ENCODE measurements around the gene SAP30BP.

The SAP30BP gene

DNA sequence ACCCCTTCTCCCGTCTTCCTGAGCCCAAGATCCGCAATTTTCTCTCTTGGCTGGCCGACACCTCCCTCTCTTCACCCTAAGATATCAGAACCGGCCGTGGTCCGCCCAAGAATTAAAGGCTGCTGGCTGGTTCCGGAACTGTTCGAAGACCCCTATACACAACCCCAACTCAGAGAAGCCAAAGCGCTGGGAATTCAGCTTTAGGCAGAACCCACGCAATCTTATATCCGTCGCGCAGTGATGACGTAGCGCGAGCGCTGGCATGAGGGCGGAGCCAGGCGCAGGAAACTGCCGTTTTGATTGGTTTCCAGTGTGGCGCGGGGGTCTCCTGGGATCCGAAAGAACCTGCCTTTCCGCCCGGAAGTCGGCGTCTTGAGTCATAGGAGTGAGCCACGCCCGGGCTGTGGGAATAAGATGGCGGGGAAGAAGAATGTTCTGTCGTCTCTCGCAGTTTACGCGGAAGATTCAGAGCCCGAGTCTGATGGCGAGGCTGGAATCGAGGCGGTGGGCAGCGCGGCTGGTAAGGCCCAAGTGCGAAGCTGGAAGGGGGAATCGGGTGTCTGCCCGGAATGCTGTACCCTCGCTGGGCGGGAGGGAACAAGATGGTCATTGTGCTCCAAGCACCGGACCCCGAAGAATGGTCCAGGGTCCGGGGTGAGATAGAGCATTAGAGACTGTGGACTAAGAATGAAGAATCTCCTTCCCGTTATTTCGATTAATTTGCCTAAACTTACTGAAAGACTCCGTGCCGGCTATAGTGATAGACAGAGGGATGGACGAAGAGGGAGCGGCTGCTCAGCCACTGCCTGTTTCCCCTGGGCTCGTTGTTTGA, at the start of gene SAP30BP, which contains the start of gene RECQL5:
TSS of gene SAP30BP (plus strand) at position 380 of the 832 bp plus-strand sequence. CDS start at position 415, 35 bp downstream.
TSS of gene RECQL5 (minus strand) at position 196 of the 832 bp plus-strand sequence. CDS start 597 bp downstream, outside the sequence.
- TF ChIP-seq, protein P1, sequence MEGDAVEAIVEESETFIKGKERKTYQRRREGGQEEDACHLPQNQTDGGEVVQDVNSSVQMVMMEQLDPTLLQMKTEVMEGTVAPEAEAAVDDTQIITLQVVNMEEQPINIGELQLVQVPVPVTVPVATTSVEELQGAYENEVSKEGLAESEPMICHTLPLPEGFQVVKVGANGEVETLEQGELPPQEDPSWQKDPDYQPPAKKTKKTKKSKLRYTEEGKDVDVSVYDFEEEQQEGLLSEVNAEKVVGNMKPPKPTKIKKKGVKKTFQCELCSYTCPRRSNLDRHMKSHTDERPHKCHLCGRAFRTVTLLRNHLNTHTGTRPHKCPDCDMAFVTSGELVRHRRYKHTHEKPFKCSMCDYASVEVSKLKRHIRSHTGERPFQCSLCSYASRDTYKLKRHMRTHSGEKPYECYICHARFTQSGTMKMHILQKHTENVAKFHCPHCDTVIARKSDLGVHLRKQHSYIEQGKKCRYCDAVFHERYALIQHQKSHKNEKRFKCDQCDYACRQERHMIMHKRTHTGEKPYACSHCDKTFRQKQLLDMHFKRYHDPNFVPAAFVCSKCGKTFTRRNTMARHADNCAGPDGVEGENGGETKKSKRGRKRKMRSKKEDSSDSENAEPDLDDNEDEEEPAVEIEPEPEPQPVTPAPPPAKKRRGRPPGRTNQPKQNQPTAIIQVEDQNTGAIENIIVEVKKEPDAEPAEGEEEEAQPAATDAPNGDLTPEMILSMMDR (IDR thresholded peaks at IDR 0.05): no peak
- H3K36me3 ChIP-seq (ENCODE audit: control insufficient read depth, insufficient read depth, low read length): no peaks in the 10 kb centered on the region
- H3K9me3 ChIP-seq (ENCODE audit: control insufficient read depth, low read length): no peaks in the 10 kb centered on the region
- peaks cover 30% of the 10 kb centered on the region for H3K79me2 ChIP-seq
- peak within 1 kb of the TSS; percentile 85 for H3K27ac ChIP-seq
- H3K4me1 ChIP-seq: peaks cover 11% of the 10 kb centered on the region
- H3K9ac ChIP-seq: peak within 1 kb of the TSS; percentile 67
- peak within 1 kb of the TSS; percentile 75 for H3K4me2 ChIP-seq (ENCODE audit: low read length)
- no peaks in the 10 kb centered on the region for H3K27me3 ChIP-seq (ENCODE audit: control insufficient read depth, insufficient read depth, low read length)
- H3K4me3 ChIP-seq (ENCODE audit: low read depth, low read length): peak within 1 kb of the TSS; percentile 84
- H2AFZ ChIP-seq: peak within 1 kb of the TSS; percentile 95

DNA sequence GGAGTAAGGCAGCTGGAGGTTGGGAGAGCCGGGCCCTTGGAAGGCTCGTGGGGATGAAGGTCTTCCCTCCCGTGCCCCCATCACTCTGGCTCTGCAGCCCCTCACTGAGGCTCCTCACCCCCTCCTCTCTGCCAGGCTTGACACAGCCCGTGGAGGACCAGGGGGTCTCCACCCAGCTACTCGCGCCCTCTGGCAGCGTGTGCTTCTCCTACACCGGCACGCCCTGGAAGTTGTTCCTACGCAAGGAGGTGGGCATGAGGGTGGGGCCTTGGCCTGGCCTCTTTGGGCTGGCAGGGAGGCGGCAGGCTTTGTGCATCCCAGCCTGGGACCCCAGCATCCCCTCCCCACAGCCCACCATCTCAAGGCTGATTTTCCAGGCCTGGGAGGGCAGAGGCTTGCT, 49.5 kb upstream of the SAP30BP start:
- no peak overlapping the region for H3K9ac ChIP-seq
- H3K4me3 ChIP-seq (ENCODE audit: low read depth, low read length): no peak overlapping the region
- H3K9me3 ChIP-seq (ENCODE audit: control insufficient read depth, low read length): no peaks in the 10 kb centered on the region

DNA sequence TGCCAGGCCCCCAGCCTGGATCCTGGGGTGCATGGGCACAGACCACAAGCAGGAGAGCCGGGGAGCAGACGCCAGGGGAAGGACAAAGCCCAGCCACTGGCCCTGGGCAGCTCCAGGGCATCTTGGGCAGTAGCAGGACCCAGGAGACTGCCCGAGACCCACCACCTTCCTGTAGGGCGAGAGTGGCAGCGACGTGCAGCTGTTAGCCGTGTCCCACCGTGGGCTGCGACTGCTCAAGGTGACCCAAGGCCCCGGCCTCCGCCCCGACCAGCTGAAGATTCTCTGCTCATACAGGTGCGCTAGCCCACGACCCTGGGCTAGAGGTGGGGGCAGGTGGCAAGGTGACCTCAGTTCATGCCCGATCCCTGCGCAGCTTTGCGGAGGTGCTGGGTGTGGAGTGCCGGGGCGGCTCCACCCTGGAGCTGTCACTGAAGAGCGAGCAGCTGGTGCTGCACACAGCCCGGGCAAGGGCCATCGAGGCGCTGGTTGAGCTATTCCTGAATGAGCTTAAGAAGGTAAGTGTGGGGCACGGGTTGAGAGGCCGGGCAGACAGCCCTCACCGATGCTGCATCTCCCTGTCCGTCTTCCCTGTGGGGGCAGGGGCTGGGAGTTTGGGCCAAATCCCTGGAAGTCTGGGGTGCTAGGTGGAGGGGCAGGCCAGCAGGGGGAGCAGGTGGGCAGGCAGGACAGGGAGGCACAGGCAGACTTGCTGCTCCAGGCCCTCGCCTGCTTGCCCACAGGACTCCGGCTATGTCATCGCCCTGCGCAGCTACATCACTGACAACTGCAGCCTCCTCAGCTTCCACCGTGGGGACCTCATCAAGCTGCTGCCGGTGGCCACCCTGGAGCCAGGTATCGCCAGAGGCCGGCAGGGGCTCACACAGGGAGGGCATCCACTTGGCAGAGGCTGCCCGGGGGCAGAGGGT, 47.4 kb upstream of the SAP30BP start:
- TF ChIP-seq, protein P1 (IDR thresholded peaks at IDR 0.05): peak; percentile 30
- H2AFZ ChIP-seq: no peak overlapping the region
- H3K4me3 ChIP-seq (ENCODE audit: low read depth, low read length): no peak overlapping the region
- no peaks in the 10 kb centered on the region for H3K27me3 ChIP-seq (ENCODE audit: control insufficient read depth, insufficient read depth, low read length)
- H3K9ac ChIP-seq: no peak overlapping the region
- H3K9me3 ChIP-seq (ENCODE audit: control insufficient read depth, low read length): no peaks in the 10 kb centered on the region
- H3K79me2 ChIP-seq: no peaks in the 10 kb centered on the region
- H3K27ac ChIP-seq: no peak overlapping the region
- no peak overlapping the region for H3K4me2 ChIP-seq (ENCODE audit: low read length)
- H3K4me1 ChIP-seq: peaks cover 2% of the 10 kb centered on the region
- H3K36me3 ChIP-seq (ENCODE audit: control insufficient read depth, insufficient read depth, low read length): no peaks in the 10 kb centered on the region

More for the DNA sequence above, 49.5 kb upstream of the SAP30BP start:
- no peaks in the 10 kb centered on the region for H3K27me3 ChIP-seq (ENCODE audit: control insufficient read depth, insufficient read depth, low read length)
- no peak overlapping the region for H3K4me2 ChIP-seq (ENCODE audit: low read length)
- TF ChIP-seq, protein P1 (IDR thresholded peaks at IDR 0.05): no peak
- H3K36me3 ChIP-seq (ENCODE audit: control insufficient read depth, insufficient read depth, low read length): no peaks in the 10 kb centered on the region
- H3K79me2 ChIP-seq: no peaks in the 10 kb centered on the region
- no peak overlapping the region for H3K27ac ChIP-seq
- H2AFZ ChIP-seq: no peak overlapping the region
- peaks cover under 1% of the 10 kb centered on the region for H3K4me1 ChIP-seq

DNA sequence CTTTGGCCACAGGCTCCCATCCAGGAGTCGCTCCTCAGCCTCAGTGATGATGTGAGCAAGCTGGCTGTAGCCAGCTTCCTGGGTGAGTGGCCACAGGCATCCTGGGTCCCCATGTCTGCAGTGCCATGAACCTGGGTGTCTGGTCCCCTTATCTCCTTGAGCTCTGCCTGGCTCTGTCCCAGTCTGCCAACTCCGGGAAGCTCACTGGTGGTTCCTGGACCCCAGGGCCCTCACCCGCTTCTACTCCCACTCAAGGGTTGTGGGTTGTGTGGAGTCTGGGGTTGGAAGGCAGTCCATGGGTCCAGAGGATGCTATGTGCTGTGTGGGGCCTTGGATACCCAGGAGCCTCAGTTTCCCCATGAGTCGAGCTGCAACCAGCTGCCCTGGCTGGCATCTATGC, 45.6 kb upstream of the SAP30BP start:
- Histone ChIP-seq H2AFZ (no peak overlapping the region), H3K4me2 (ENCODE audit: low read length) (no peak overlapping the region), H3K36me3 (ENCODE audit: control insufficient read depth, insufficient read depth, low read length) (no peaks in the 10 kb centered on the region), H3K4me1 (peaks cover 2% of the 10 kb centered on the region), H3K4me3 (ENCODE audit: low read depth, low read length) (no peak overlapping the region), H3K9me3 (ENCODE audit: control insufficient read depth, low read length) (no peaks in the 10 kb centered on the region), H3K9ac (no peak overlapping the region), H3K79me2 (peaks cover 2% of the 10 kb centered on the region), H3K27ac (no peak overlapping the region), H3K27me3 (ENCODE audit: control insufficient read depth, insufficient read depth, low read length) (no peaks in the 10 kb centered on the region)
- TF ChIP-seq, protein P1 (IDR thresholded peaks at IDR 0.05): no peak

Measured in parathyroid adenoma (tissue), 2 donors.